Motor neuron (in vitro differentiated cells): ENCODE results near the gene LGI4. TPM values are rescaled to one million over a fixed set of nuclear protein-coding genes. Genes with fewer than 3 reads are reported as not detected.

Experiments
- ATAC-seq, 8 experiments: fragments of 200-7000 bp; cut with Tn5 transposase; replicated peaks in 6 of 8; 2 replicates each; pipeline ENCODE4 v1.8.0; 2021; ENCODE audit warnings: mild to moderate bottlenecking in 8 of 8, moderate library complexity in 8 of 8
- H3K27ac ChIP-seq, 2 donors: fragments of 250-450 bp; sonication (Bioruptor Pico); 2 replicates each; pipeline ENCODE4 v1.9.0; 2021; ENCODE audit warnings: antibody characterized with exemption in 2 of 2, mild to moderate bottlenecking in 2 of 2, moderate library complexity in 1 of 2
- H3K4me1 ChIP-seq, 2 donors: fragments of 250-450 bp; sonication (Bioruptor Pico); replicated peaks in 1 of 2; 2 replicates each; pipeline ENCODE4 v1.6.1; 2021; ENCODE audit warnings: antibody characterized with exemption in 2 of 2, mild to moderate bottlenecking in 2 of 2, moderate library complexity in 1 of 2
- H3K4me3 ChIP-seq, 5 donors: fragments of 250-450 bp; sonication (Bioruptor Pico); 2 replicates each; pipeline ENCODE4 v1.9.0; 2021; ENCODE audit warnings: antibody characterized with exemption in 5 of 5, mild to moderate bottlenecking in 5 of 5, moderate library complexity in 4 of 5
- WGBS, 10 experiments: fragments of 450-650 bp; shearing (Covaris generic); methylation state at CpG; one replicate each; pipeline ENCODE4 v1.0.0; 2022; 5-methylcytosine and 5-hydroxymethylcytosine counted together
- in situ Hi-C, 9 experiments: fragments of 400-800 bp; cut with MboI; loops; one replicate each; pipeline ENCODE4 v1.15.0; 2021; ENCODE audit warnings: low sequenced_read_pairs in 9 of 9, low pct_unique_long_range_greater_than_20kb in 2 of 9; ENCODE audit not compliant: unreplicated experiment in 9 of 9
- total RNA-seq, 8 experiments: library from RNA; unstranded; fragments of 300-600 nt; gene quantifications; 2 replicates each; pipeline versions ENCODE4 v1.2.3 to v1.2.4, GENCODE V29; 2022

Gene LGI4
- total RNA-seq, 8 experiments from 2014 or later: 0.49 to 3.5 (median 1.7) TPM

DNA sequence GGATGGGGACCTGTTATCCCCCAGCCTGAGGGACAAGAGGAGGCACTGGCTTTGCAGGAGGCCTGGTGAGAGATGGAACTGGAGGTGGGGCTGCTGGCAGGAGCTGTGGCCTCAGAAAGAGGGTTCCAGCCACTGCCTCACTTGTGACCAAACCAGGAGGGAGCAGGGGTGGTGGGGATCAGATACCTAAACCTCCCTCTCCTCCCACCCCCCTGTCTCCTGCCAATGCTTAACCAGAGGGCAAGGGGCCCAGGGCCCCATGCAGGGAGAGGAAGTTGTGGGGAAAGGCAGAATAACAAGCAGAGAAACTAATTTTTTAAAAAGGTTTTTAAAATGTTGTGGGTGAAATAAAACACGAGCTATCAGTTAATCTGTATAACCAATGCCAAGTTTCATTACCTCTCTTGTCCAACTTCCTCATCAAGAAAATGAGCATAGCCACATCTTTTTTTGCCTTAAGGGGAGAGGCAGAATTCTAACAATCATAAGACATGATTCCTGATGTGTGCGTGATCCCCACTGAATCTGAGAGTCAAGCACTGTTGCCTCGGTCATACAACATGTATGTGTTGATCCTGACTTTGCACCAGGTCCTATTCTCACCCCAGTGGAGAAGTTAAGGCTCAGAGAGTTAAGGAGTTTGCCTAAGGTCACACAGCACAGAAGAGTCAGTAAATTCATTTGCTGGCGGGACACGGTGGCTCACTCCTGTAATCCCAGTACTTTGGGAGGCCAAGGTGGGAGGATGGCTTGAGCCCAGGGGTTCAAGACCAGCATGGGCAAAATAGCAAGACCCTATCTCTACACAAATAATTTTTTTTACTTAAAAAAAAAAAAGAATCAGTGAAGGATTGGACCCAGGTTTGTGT is 32.6 kb upstream of the LGI4 start:
- in situ Hi-C loops: loop anchor here in 1 of 9 experiments (25.0 kb wide), 1 partner anchor 95 kb away; the partner anchor contains the start of gene USF2
- peaks cover 0 to 6% of the 10 kb centered on the region in 2 donors for H3K4me1 ChIP-seq
- WGBS, 10 experiments: 79 to 100% (median 89%) methylated on average over 2 to 4 of the region's 5 CpGs; no CpG with 5 or more reads in 3 of the 10 experiments
- no peak overlapping the region for H3K4me3 ChIP-seq
- ATAC-seq: no peak
- no peak overlapping the region for H3K27ac ChIP-seq

DNA sequence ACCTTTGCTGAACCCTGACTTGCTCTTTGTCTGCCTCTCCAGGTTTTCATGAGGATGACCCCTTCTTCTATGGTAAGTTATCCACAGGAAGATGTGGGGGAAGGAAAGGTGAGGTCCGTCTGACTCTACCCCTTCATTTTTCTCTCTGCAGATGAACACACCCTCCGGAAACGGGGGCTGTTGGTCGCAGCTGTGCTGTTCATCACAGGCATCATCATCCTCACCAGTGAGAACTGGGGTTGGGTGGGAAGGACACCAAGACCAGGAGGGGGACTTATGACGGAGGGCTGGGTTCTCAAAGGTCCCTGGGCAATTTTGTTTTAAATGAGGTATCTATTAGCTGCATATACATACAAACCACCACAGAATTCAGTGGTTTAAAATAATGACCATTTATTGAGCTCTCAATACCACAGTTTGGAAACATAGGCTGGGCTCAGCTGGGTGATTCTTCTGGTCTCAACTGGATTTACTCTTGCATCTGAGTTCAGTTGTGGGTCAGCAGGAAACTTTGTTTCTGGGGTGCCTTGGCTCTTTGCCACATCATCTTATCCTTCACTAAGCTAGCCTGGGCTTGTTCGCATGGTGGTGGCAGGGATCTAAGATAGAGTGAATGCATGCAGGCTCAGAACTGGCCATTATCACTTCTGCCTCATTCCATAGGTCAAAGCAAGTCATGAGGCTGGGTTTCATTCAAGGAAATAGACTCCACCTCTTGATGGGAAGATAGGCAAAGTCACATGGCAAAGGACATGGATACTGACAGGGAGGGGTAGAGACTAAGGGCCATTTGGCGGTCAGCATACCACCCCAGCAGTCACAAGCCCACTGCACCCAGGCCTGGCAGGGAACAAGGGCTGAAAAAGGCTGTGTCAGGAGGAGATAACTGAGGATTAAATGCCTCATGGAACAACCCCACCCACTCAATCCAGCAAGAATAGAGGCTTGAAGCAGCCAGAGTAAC is 31.5 kb upstream of the LGI4 start:
- no peak overlapping the region for H3K4me3 ChIP-seq
- peaks cover 0 to 6% of the 10 kb centered on the region in 2 donors for H3K4me1 ChIP-seq
- H3K27ac ChIP-seq: no peak overlapping the region
- WGBS, 10 experiments: 90 to 100% (median 100%) methylated on average over 1 to 5 of the region's 7 CpGs; no CpG with 5 or more reads in 4 of the 10 experiments
- in situ Hi-C loops: loop anchor here in 1 of 9 experiments (25.0 kb wide), 1 partner anchor 96 kb away; the partner anchor contains the start of gene USF2
- peak in 2 of 8 experiments; percentile 5 to 14 for ATAC-seq

DNA sequence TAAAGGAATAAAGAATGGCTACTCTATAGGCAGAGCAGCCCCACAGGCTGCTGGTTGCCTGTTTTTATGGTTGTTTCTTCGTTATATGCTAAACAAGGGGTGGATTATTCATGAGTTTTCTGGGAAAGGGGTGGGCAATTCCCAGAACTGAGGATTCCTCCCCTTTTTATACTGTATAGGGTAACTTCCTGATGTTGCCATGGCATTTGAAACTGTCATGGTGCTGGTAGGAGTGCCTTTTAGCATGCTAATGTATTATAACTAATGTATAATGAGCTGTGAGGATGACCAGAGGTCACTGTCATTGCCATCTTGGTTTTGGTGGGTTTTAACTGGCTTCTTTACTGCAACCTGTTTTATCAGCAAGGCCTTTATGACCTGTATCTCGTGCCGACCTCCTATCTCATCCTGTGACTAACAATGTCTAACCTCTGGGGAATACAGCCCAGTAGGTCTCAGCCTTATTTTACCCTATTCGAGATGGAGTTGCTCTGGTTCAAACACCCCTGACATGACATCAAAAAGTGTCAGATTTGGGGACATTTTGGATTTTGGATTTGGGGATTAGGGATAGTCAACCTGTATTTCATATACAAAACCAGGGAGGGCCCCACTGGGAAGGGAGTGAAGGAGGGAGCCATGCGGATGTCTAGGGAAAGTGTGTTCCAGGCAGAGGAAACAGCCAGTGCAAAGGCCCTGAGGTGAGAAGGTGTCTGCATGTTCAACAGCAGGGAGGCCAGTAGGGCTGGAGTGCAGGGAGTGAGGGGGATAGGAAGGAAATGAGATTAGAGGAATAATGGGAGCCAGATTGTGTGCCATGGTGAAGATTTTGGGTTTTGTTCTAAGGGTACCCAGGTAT is 30.6 kb upstream of the LGI4 start:
- no peak overlapping the region for H3K27ac ChIP-seq
- H3K4me1 ChIP-seq: peaks cover 0 to 6% of the 10 kb centered on the region in 2 donors
- ATAC-seq: peak in 3 of 8 experiments; percentile 7 to 52 (median 8)
- in situ Hi-C loops: loop anchor here in 1 of 9 experiments (25.0 kb wide), 1 partner anchor 97 kb away; the partner anchor contains the start of gene USF2
- no peak overlapping the region for H3K4me3 ChIP-seq
- WGBS, 10 experiments: 59 to 100% (median 77%) methylated on average over 1 to 5 of the region's 5 CpGs; no CpG with 5 or more reads in 2 of the 10 experiments

DNA sequence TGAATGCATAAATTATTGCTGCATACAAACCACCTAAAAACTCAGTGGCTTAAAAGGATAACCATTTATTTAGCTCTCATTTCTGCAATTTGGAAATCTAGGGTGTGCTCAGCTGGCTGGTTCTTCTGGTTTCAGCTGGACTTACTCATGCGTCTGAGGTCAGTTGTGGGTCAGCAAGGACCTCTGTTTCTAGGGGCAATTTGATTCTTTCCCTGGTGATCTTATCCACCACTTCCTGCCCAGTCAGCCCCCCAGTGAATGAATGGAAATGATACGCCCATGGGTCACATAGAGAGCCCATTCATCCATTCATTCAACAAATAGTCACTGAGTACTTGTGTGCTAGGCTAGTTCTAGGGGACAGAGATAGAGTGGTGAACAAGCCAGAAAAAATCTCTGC is 29.6 kb upstream of the LGI4 start:
- H3K4me1 ChIP-seq: peaks cover 0 to 6% of the 10 kb centered on the region in 2 donors
- in situ Hi-C loops: loop anchor here in 1 of 9 experiments (25.0 kb wide), 1 partner anchor 98 kb away; the partner anchor contains the start of gene USF2
- H3K27ac ChIP-seq: no peak overlapping the region
- peak in 2 of 8 experiments; percentile 9 to 41 for ATAC-seq
- H3K4me3 ChIP-seq: no peak overlapping the region
- WGBS, 10 experiments: 33 to 90% (median 80%) methylated on average over 1 to 2 of the region's 2 CpGs; no CpG with 5 or more reads in 5 of the 10 experiments

DNA sequence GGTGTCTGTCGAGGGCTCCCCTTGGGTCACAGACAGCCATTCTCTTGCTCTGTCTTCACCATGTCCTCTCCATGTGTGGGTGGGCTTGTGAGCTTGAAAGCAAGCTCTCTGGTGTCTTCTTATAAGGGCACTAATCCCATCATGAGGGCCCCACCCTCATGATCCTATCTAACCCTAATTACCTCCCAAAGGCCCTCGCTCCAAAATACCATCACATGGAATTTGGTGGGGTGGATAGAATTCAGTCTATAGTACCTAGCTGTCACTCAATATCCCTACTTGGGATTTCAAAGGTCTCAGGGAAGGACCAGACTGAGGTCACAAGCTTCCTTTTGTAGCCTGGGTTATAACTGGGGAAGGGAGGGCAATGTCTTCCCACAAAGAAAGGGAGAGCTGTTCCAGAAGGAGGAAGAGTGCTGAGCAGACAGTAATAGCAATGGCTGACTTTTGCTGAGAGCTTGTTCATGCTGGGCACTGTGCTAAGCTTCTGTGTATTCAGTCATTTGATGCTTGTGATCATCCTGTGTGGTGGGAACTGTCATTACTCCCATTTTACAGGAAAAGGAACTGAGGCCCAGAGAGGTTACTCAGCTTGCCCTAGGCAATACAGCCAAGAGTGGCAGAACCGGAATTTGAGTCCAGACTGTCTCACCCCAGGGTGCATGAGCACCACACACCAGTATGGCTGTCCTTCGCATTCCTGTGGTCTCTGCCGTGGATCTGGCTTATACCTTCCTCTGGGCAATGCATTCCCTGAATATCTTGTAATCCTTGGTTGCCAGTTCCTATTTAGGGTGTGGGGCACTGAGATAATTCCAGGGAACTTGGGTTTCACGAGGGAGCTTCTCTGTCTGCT is 27.8 kb upstream of the LGI4 start:
- WGBS, 10 experiments: 10 to 100% (median 91%) methylated on average over 1 to 4 of the region's 6 CpGs; no CpG with 5 or more reads in 1 of the 10 experiments
- no peak overlapping the region for H3K27ac ChIP-seq
- H3K4me1 ChIP-seq: no peaks in the 10 kb centered on the region
- H3K4me3 ChIP-seq: no peak overlapping the region
- in situ Hi-C loops: loop anchor here in 1 of 9 experiments (25.0 kb wide), 1 partner anchor 100 kb away; the partner anchor contains the start of gene USF2
- ATAC-seq: no peak

DNA sequence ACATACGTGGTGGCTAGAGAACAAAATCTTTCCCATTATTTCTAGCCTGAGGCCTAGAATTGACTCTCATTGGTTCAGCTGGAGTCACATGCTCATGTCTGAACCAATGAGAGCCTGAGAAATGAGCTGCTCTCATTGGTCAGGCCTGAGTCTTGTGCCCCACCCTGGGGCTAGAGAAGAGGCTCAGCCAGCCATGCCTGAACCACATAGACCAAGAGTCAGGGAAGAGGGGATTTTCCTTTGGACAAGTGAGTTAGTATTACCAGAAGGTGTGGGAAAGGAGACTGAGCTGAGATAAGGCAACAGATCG is 26.5 kb upstream of the LGI4 start:
- Histone ChIP-seq H3K4me3 (no peak overlapping the region), H3K4me1 (no peaks in the 10 kb centered on the region), H3K27ac (no peak overlapping the region)
- in situ Hi-C loops: loop anchor here in 1 of 9 experiments (25.0 kb wide), 1 partner anchor 101 kb away; the partner anchor contains the start of gene USF2
- ATAC-seq: no peak
- 90 to 100% (median 100%) methylated on average over 1 to 2 of the region's 2 CpGs; no CpG with 5 or more reads in 4 of the 10 experiments for WGBS, 10 experiments

DNA sequence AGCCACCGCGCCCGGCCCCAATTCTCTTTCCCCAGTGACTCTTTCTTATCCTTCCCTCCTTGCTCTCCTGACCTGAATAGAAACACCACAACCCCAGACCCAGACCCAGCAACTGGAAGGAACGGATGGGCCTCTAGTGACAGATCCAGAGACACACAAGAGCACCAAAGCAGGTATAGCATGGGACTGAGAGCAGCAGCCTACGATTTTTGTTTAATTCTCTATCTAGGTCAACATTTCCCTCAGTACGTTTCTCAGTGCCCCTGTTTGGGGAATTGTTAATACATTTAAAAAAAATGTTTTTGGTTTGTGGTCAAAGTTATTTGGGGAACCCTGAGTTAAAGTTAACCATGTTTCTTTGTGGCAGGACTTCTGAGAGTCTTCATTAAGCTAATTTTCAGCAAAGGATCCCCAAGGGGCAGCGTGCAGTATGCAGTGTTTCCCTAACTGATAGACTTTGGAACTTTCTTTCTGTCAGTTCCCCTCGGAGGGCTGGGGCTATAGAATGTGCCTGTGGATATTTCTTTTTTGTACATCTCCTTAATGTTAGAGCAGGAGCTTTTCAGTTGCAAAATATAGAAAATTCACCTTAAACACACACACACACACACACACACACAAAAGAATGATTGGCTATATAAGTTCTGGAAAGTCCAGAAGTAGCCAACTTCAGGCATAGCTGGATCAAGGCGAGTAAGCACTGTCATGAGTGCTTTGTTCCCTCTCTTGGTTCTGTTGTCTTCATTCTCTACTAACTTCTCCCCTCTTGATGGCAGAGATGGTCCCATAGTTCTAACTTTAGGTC is 26.0 kb upstream of the LGI4 start:
- WGBS, 10 experiments: 60 to 100% (median 94%) methylated on average over 1 to 6 of the region's 9 CpGs; no CpG with 5 or more reads in 1 of the 10 experiments
- no peak for ATAC-seq
- Histone ChIP-seq H3K4me3 (no peak overlapping the region), H3K4me1 (no peaks in the 10 kb centered on the region), H3K27ac (no peak overlapping the region)
- in situ Hi-C loops: loop anchor here in 1 of 9 experiments (25.0 kb wide), 1 partner anchor 101 kb away; the partner anchor contains the start of gene USF2

DNA sequence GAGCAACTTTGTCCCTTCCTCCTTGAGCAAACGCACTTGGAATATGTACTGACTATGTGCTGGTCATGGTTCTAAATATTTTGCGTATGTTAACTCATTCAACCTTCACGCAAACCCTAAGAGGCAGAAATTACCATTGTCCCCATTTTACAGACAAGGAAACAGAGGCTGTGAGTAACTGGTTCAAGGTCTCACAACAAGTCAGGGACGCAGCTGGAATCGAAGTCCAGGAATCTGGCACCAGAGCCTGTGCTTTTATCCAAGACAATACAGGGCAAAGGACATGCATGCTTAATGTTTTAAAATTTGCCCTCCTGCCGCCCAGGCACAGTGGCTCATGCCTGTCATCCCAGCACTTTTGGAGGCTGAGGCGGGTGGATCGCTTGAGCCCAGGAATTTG is 24.7 kb upstream of the LGI4 start:
- Histone ChIP-seq H3K4me1 (peaks cover 6 to 8% of the 10 kb centered on the region in 2 donors), H3K27ac (no peak overlapping the region), H3K4me3 (no peak overlapping the region)
- in situ Hi-C loops: loop anchor here in 1 of 9 experiments (25.0 kb wide), 1 partner anchor 103 kb away; the partner anchor contains the start of gene USF2
- 70 to 100% (median 91%) methylated on average over 1 to 5 of the region's 8 CpGs; no CpG with 5 or more reads in 4 of the 10 experiments for WGBS, 10 experiments
- no peak for ATAC-seq

DNA sequence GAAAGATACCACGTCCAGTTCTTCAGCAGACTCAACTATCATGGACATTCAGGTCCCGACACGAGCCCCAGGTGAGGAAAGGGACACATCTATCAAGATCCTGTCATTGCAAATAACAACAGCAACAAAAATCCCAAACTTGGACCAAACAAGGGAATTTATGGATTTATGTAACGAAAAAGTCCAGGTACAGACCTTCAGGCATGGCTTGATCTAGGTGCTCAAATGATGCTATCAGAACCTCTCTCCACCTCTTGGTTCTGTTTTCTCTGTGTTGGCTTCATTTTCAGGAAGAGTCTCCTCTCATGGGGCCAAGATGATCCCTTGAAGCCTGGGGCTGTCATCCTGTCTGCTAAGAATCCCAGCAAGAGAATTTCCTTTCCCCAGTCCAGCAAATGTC is 22.6 kb upstream of the LGI4 start:
- Histone ChIP-seq H3K4me1 (peaks cover 21% of the 10 kb centered on the region in 2 donors), H3K4me3 (no peak overlapping the region), H3K27ac (no peak overlapping the region)
- ATAC-seq: no peak
- 100% methylated on average over 1 to 4 of the region's 4 CpGs; no CpG with 5 or more reads in 6 of the 10 experiments for WGBS, 10 experiments
- in situ Hi-C loops: loop anchor here in 1 of 9 experiments (25.0 kb wide), 1 partner anchor 105 kb away; the partner anchor contains the start of gene USF2

DNA sequence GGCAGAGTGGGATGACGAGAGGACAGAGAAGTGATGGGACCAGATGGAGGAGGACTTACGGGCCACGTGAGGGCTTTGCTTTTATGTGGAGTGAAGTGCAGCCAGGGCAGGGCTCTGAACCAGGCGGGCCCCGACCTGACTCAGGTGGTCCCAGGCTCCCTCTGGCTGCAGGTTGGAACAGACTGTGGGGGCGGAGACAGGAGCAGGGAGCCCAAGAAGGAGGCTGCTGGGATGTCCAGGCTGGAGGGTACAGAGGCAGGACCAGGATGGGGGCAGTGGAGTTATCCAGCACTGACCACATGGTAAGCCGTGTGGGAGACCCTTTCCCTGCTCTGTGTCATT is 21.8 kb upstream of the LGI4 start:
- in situ Hi-C loops: loop anchor here in 1 of 9 experiments (25.0 kb wide), 1 partner anchor 106 kb away; the partner anchor contains the start of gene USF2

More for the DNA sequence above, 21.8 kb upstream of the LGI4 start:
- H3K4me1 ChIP-seq: peaks cover 21 to 23% of the 10 kb centered on the region in 2 donors
- ATAC-seq: no peak
- 63 to 100% (median 80%) methylated on average over 1 to 4 of the region's 7 CpGs; no CpG with 5 or more reads in 5 of the 10 experiments for WGBS, 10 experiments
- no peak overlapping the region for H3K4me3 ChIP-seq
- no peak overlapping the region for H3K27ac ChIP-seq
